ENCODE measurements around the gene PUS7. TPM values are rescaled to one million over a fixed set of nuclear protein-coding genes. Genes with fewer than 3 reads are reported as not detected.
"Not testable (repeated sequence)": the region's sequence is repeated elsewhere in the genome, so short reads cannot be mapped to it uniquely, and the experiment has no call there.

Gene PUS7
- total RNA-seq, 2 experiments from 2014 or later: 31.5 to 36.5 TPM

DNA sequence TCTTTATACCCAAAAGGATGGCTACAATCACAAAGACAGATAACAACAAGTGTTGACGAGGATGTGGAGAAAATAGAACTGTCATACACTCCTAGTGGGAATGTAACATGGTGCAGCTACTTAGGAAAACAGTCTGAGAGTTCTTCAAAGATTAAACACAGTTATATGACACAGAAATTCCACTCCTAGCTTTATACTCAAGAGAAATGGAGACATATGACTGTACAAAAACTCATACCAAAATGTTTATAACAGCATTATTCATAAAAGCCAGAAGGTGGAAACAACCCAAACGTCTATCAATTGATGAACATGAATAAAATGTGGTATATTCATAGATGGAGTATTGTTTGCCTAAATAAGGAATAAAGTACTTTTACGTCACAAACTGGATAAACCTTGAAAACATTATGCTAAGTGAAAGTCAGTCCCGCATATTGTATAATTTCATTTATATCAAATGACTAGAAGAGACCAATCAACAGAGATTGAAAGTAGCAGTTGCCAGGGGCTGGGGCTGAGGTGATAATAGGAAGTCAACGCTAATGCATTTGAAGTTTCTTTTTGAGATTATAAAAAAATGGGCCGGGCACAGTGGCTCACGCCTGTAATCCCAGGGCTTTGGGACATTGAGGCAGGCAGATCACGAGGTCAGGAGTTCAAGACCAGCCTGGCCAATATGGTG lies 71.8 kb downstream of the PUS7 start:
- ATAC-seq: no peak
- TF ChIP-seq, protein P1, sequence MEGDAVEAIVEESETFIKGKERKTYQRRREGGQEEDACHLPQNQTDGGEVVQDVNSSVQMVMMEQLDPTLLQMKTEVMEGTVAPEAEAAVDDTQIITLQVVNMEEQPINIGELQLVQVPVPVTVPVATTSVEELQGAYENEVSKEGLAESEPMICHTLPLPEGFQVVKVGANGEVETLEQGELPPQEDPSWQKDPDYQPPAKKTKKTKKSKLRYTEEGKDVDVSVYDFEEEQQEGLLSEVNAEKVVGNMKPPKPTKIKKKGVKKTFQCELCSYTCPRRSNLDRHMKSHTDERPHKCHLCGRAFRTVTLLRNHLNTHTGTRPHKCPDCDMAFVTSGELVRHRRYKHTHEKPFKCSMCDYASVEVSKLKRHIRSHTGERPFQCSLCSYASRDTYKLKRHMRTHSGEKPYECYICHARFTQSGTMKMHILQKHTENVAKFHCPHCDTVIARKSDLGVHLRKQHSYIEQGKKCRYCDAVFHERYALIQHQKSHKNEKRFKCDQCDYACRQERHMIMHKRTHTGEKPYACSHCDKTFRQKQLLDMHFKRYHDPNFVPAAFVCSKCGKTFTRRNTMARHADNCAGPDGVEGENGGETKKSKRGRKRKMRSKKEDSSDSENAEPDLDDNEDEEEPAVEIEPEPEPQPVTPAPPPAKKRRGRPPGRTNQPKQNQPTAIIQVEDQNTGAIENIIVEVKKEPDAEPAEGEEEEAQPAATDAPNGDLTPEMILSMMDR (IDR thresholded peaks at IDR 0.05): no peak
- CTCF ChIA-PET: no interaction called here
- no peak for DNase-seq
- H3K4me3 Mint-ChIP-seq: no peak overlapping the region
- no peaks in the 10 kb centered on the region for H3K9me3 Mint-ChIP-seq
- intact Hi-C loops (cut with micrococcal nuclease): no loop called here
- no peaks in the 10 kb centered on the region for H3K36me3 Mint-ChIP-seq (ENCODE audit: low read depth)
- POLR2A ChIA-PET: no interaction called here
- H3K4me1 Mint-ChIP-seq (ENCODE audit: low read depth): peaks cover 12% of the 10 kb centered on the region
- H3K27ac Mint-ChIP-seq: no peak overlapping the region
- no peaks in the 10 kb centered on the region for H3K27me3 Mint-ChIP-seq

DNA sequence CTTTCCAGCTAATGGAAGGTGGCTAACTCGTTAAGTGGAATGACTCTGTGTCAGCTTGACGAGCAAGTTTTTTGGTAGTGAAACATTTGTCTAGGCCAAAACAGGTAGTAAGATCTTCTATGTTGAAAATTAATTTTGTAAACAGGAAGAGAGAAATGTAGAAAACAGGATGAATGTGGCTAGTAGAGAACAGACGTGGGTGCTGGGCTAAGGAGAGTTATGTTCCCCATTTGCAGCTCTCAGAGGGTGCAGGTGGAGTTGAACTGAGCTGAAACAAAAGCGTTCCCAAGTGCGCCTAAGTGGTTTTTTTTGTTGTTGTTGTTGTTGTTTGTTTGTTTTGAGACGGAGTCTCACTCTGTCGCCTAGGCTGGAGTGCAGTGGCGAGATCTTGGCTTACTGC lies 73.9 kb downstream of the PUS7 start:
- intact Hi-C loops (cut with micrococcal nuclease): no loop called here
- Mint-ChIP-seq H3K4me3 (no peak overlapping the region), H3K36me3 (ENCODE audit: low read depth) (no peaks in the 10 kb centered on the region), H3K27me3 (no peaks in the 10 kb centered on the region), H3K27ac (peak overlapping the region; percentile 46), H3K9me3 (no peaks in the 10 kb centered on the region), H3K4me1 (ENCODE audit: low read depth) (peaks cover 17% of the 10 kb centered on the region)
- ATAC-seq: no peak
- TF ChIP-seq, protein P1 (IDR thresholded peaks at IDR 0.05): no peak
- DNase-seq: no peak
- ChIA-PET POLR2A (no interaction called here), CTCF (no interaction called here)

DNA sequence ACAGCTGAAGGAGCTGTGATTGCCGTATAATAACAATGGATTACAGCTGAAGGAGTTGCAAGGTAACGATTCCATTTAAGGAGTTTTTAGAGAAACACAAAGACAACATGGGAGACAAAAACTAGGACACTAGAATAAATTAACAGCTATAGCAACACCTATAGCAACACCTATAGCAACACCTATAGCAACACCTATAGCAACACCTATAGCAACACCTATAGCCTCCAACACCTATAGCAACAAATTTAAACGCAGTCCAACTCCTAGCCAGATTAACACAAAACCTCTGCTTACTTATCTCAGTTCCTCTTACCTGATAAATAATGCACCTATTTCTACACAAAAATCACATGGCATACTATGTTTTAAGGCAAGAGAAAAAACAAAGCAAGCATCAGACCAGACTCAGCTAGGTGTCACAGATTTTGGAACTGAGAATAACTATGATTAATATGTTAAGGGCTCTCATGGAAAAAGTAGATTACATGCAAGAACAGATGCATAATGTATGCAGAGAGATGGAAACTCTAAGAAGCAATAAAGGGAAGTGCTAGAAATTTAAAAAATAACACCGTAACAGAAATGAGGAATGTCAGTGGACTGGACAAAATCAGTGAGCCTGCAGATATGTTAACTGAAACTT lies 77.6 kb downstream of the PUS7 start:
- CTCF ChIA-PET: interaction anchor here (0.6 to 1.0 kb wide), 2 partner anchors 17 to 267 kb away, joined by 3 read pairs; no protein-coding TSS in a partner anchor
- no peak for DNase-seq
- peaks cover 14% of the 10 kb centered on the region for H3K4me1 Mint-ChIP-seq (ENCODE audit: low read depth)
- H3K4me3 Mint-ChIP-seq: no peak overlapping the region
- POLR2A ChIA-PET: interaction anchor here (0.7 kb wide), 1 partner anchor 42 kb away, joined by 3 read pairs; no protein-coding TSS in a partner anchor
- intact Hi-C loops (cut with micrococcal nuclease): no loop called here
- H3K27ac Mint-ChIP-seq: no peak overlapping the region
- H3K27me3 Mint-ChIP-seq: no peaks in the 10 kb centered on the region
- no peaks in the 10 kb centered on the region for H3K36me3 Mint-ChIP-seq (ENCODE audit: low read depth)
- TF ChIP-seq, protein P1 (IDR thresholded peaks at IDR 0.05): no peak
- H3K9me3 Mint-ChIP-seq: no peaks in the 10 kb centered on the region
- peak; percentile 47 for ATAC-seq

DNA sequence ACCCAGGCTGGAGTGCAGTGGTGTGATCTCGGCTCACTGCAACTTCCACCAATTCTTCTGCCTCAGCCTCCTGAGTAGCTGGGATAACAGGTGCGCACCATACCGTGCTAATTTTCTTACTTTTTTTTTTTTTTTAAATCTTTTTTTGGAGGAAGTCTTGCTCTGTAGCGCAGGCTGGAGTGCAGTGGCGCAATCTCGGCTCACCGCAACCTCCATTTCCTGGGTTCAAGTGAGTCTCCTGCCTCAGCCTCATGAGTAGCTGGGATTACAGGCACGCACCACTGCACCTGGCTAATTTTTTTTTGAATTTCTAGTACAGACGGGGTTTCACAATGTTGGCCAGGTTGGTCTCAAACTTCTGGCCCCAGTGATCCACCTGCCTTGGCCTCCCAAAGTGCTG lies 79.9 kb downstream of the PUS7 start:
- CTCF ChIA-PET: interaction anchor here (0.9 to 1.4 kb wide), 2 partner anchors 12 to 148 kb away, joined by 3 read pairs; no protein-coding TSS in a partner anchor
- H3K9me3 Mint-ChIP-seq; H3K27ac Mint-ChIP-seq; DNase-seq; H3K4me1 Mint-ChIP-seq (ENCODE audit: low read depth); H3K36me3 Mint-ChIP-seq (ENCODE audit: low read depth); intact Hi-C loops (cut with micrococcal nuclease); H3K4me3 Mint-ChIP-seq; ATAC-seq; H3K27me3 Mint-ChIP-seq: not testable (repeated sequence)
- POLR2A ChIA-PET: interaction anchor here (0.9 kb wide), 1 partner anchor 18 kb away, joined by 3 read pairs; no protein-coding TSS in a partner anchor

DNA sequence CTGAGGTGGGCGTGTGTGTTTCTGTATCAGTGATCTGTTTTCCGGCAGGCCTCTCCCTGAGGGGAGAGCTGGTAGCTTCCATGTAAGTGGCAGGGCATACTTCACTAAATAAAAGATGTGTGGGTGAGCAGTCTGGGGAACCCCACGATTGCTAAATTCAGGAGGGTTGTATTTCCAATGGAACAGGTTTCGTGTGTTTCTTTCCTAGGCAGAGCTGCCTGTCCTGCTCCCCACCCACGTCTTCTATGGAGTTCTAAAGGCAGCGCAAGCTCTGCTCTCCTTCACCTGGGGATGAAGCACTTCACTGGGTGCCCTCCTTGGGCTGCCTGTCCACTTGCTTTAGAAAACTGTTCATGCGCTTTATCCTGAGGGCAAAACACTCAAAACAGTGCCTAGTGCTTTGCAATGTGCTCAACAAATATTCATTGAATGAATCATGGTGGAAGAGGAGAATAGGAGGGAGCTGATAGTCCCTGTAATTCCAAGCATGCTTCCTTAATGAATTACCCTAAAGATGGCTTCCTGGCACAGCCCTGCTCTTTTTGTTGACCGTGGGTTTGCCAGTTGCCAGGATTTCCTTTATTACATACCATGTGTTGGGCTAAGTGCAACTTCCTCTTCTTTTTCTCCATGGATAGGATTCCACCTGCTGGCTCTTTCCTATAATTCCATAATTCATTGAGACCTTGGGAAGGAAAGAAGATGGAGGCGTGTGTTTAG lies 82.7 kb downstream of the PUS7 start:
- ATAC-seq (no peak), DNase-seq (no peak)
- no peaks in the 10 kb centered on the region for H3K27me3 Mint-ChIP-seq
- CTCF ChIA-PET: interaction anchor here (1.2 kb wide), 1 partner anchor 9 kb away, joined by 5 read pairs; no protein-coding TSS in a partner anchor
- no peak overlapping the region for H3K27ac Mint-ChIP-seq
- H3K36me3 Mint-ChIP-seq (ENCODE audit: low read depth): no peaks in the 10 kb centered on the region
- TF ChIP-seq, protein P1 (IDR thresholded peaks at IDR 0.05): no peak
- no peak overlapping the region for H3K4me3 Mint-ChIP-seq
- H3K9me3 Mint-ChIP-seq: no peaks in the 10 kb centered on the region
- intact Hi-C loops (cut with micrococcal nuclease): no loop called here
- H3K4me1 Mint-ChIP-seq (ENCODE audit: low read depth): peaks cover under 1% of the 10 kb centered on the region
- POLR2A ChIA-PET: interaction anchor here (0.5 kb wide), 1 partner anchor 52 kb away, joined by 3 read pairs; no protein-coding TSS in a partner anchor
